Colonic mucosa (tissue), 4 donors: Measurements from ENCODE around the gene FREM1. TPM values are rescaled to one million over a fixed set of nuclear protein-coding genes. Genes with fewer than 3 reads are reported as not detected.

Experiments
- DNase-seq: peaks from one replicate; pipeline ENCODE4 v3.0.0-alpha.2; 2020
- H3K27ac ChIP-seq: fragments of 200-600 bp; one replicate; pipeline ENCODE4 v1.8.0; 2021
- H3K27me3 ChIP-seq: fragments of 200-600 bp; one replicate; pipeline ENCODE4 v1.8.0; 2021
- H3K36me3 ChIP-seq: fragments of 200-600 bp; one replicate; pipeline ENCODE4 v1.8.0; 2021
- H3K4me1 ChIP-seq: fragments of 200-600 bp; one replicate; pipeline ENCODE4 v1.8.0; 2021; ENCODE audit warnings: mild to moderate bottlenecking
- H3K4me3 ChIP-seq: fragments of 200-600 bp; one replicate; pipeline ENCODE4 v1.8.0; 2021
- H3K9ac ChIP-seq, 2 donors: one replicate each; pipeline ENCODE4 v1.7.0; 2013; ENCODE audit warnings: control low read depth in 2 of 2, low read depth in 2 of 2, low read length in 2 of 2
- H3K9me3 ChIP-seq: fragments of 200-600 bp; one replicate; pipeline ENCODE4 v1.8.0; 2021
- CTCF ChIP-seq: fragments of 200-600 bp; IDR thresholded peaks from one replicate; pipeline ENCODE4 v1.8.0; 2022; ENCODE audit warnings: antibody characterized with exemption, mild to moderate bottlenecking
- intact Hi-C: fragments of 100-400 bp; cut with DNase I; formaldehyde crosslinking; loops from one replicate; pipeline ENCODE4 v1.14.1; 2022
- total RNA-seq, 2 donors: library from RNA; stranded (reverse); fragmentation: NEBNext Ultra II Directional in 1 of 2; extraction: Animal tissue kit (Norgen Biotek cat#: 25700) in 1 of 2; gene quantifications; one replicate each; pipeline ENCODE4 v1.2.1, GENCODE V29; 2021
- donor health status: healthy.
- donor health status: DM: no; HTN: no; CAD: no.
- donor health status: DM: no; HTN: no; CAD: no.

The FREM1 gene
- total RNA-seq, 2 donors from 2014 or later, result 1.1 to 1.5 TPM

DNA sequence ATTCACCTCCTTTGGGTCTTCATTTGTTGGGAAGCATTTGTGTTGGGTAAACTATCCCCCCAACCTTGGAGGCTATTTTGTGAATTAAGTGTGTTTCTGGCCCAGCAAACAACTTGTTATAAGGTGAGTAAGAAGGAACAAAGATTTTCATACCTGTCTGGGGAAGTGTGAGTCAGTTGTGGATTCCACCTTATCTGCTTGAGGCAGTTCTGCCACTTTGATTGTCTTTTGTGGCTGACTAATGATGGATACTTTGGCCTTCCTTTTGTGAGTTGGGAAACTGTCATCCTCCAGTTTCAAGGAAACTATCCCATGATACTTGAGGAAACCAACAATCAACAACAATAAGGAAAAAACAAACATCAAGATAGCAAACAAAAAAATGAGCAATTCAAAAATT is 163.1 kb downstream of the FREM1 start:
- intact Hi-C loops, result no loop called here

DNA sequence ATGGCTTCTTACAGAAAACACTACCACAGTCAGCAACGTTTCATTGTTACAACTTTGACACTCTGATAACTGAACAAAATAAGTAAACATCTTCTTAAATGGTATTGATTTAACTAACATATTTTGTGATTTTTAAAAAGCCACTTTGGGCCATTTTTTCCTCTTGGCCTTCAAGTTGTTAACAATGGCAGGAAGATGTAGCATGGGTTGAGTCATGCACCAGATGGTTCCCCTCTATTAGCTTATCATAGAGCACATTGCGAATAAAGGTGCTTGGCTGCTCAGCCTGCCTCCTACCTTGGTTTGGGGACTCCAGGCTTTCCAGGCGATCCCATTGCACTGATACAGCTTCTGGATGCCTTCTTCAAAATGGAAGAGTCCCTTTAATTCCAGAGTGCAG is 163.6 kb downstream of the FREM1 start:
- Histone ChIP-seq H3K27me3 (no peaks in the 10 kb centered on the region), H3K36me3 (no peaks in the 10 kb centered on the region), H3K9ac (no peak overlapping the region), H3K9me3 (no peaks in the 10 kb centered on the region), H3K4me3 (no peak overlapping the region), H3K27ac (no peak overlapping the region), H3K4me1 (no peaks in the 10 kb centered on the region)
- no peak for DNase-seq
- intact Hi-C loops, result no loop called here
- no peak for TF ChIP-seq CTCF

More for the DNA sequence above, 163.1 kb downstream of the FREM1 start:
- Histone ChIP-seq H3K27me3 (no peaks in the 10 kb centered on the region), H3K36me3 (no peaks in the 10 kb centered on the region), H3K9ac (no peak overlapping the region), H3K4me1 (no peaks in the 10 kb centered on the region), H3K9me3 (no peaks in the 10 kb centered on the region), H3K27ac (no peak overlapping the region), H3K4me3 (no peak overlapping the region)
- DNase-seq, result no peak
- no peak for TF ChIP-seq CTCF

DNA sequence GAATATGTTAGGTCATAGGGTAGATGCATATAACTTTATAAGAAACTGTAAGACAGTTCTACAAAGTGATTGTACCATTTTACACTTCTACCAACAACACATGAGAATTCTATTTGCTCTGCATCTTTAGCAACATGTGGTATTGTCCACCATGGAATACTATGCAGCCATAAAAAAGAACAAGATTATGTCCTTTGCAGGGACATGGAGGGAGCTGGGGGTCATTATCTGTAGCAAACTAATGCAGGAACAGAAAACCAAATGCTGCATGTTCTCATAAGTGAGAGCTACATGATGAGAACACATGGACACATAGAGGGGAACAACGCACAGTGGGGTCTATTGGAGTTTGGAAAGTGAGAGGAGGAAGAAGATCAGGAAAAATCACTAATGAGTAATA is 165.5 kb downstream of the FREM1 start:
- H3K36me3 ChIP-seq, result no peaks in the 10 kb centered on the region
- H3K4me3 ChIP-seq, result no peak overlapping the region
- no peak for TF ChIP-seq CTCF
- H3K27ac ChIP-seq, result no peak overlapping the region
- intact Hi-C loops, result no loop called here
- no peaks in the 10 kb centered on the region for H3K27me3 ChIP-seq
- H3K9me3 ChIP-seq, result no peaks in the 10 kb centered on the region
- no peak for DNase-seq
- no peaks in the 10 kb centered on the region for H3K4me1 ChIP-seq
- no peak overlapping the region for H3K9ac ChIP-seq

- no peak for TF ChIP-seq CTCF
- no peaks in the 10 kb centered on the region for H3K27me3 ChIP-seq
- intact Hi-C loops, result no loop called here
- no peak overlapping the region for H3K4me3 ChIP-seq
- H3K36me3 ChIP-seq, result no peaks in the 10 kb centered on the region
- no peaks in the 10 kb centered on the region for H3K4me1 ChIP-seq
- no peaks in the 10 kb centered on the region for H3K9me3 ChIP-seq
- H3K9ac ChIP-seq, result no peak overlapping the region
- H3K27ac ChIP-seq, result no peak overlapping the region
- no peak for DNase-seq
Observed at GRCh38 chr9:14741369-14741768, 168.9 kb downstream of the FREM1 start.

- Histone ChIP-seq H3K27ac (no peak overlapping the region), H3K4me3 (no peak overlapping the region), H3K9me3 (no peaks in the 10 kb centered on the region), H3K36me3 (no peaks in the 10 kb centered on the region), H3K9ac (no peak overlapping the region), H3K4me1 (no peaks in the 10 kb centered on the region), H3K27me3 (no peaks in the 10 kb centered on the region)
- TF ChIP-seq CTCF, result no peak
- intact Hi-C loops, result no loop called here
- DNase-seq, result no peak
Observed at GRCh38 chr9:14733133-14733532, 177.1 kb downstream of the FREM1 start.
